HG03175 (cell line): ENCODE measurements around the gene MAGEA12.
"Not testable (repeated sequence)": the region's sequence is repeated elsewhere in the genome, so short reads cannot be mapped to it uniquely, and the experiment has no call there.

ENCODE experiments used
- ATAC-seq: cut with Tn5 transposase; IDR thresholded peaks from one replicate; pipeline ENCODE4 v1.9.1; 2021; ENCODE audit warnings: mild to moderate bottlenecking, moderate library complexity; ENCODE audit not compliant: unreplicated experiment

MAGEA12 gene, protein sequence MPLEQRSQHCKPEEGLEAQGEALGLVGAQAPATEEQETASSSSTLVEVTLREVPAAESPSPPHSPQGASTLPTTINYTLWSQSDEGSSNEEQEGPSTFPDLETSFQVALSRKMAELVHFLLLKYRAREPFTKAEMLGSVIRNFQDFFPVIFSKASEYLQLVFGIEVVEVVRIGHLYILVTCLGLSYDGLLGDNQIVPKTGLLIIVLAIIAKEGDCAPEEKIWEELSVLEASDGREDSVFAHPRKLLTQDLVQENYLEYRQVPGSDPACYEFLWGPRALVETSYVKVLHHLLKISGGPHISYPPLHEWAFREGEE

DNA sequence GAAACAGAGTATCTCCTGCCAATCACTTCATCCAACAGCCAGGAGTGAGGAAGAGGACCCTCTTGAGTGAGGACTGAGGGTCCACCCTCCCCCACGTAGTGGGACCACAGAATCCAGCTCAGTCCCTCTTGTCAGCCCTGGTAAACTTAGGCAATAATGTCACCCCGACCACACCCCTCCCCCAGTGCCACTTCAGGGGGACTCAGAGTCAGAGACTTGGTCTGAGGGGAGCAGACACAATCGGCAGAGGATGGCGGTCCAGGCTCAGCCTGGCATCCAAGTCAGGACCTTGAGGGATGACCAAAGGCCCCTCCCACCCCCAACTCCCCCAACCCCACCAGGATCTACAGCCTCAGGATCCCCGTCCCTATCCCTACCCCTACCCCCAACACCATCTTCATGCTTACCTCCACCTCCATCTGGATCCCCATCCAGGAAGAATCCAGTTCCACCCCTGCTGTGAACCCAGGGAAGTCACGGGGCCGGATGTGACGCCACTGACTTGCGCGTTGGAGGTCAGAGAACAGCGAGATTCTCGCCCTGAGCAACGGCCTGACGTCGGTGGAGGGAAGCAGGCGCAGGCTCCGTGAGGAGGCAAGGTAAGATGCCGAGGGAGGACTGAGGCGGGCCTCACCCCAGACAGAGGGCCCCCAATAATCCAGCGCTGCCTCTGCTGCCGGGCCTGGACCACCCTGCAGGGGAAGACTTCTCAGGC, at the start of gene MAGEA12, which contains the start of gene CSAG1:
MAGEA12 (plus strand) TSS at position 497 of the 715 bp plus-strand sequence. CDS start 2,405 bp downstream, outside the sequence.
CSAG1 (minus strand) TSS at position 461 of the 715 bp plus-strand sequence. CDS start 1,261 bp downstream, outside the sequence.
- no peak for ATAC-seq

- not testable (repeated sequence) for ATAC-seq
Measured at GRCh38 chrX:152697952-152698931, 35.3 kb upstream of the MAGEA12 start, which contains the start of gene MAGEA3. Gene MAGEA3, plus strand, starts transcription at chrX:152698794. Its CDS starts 2,039 bp downstream, at chrX:152700833.

DNA sequence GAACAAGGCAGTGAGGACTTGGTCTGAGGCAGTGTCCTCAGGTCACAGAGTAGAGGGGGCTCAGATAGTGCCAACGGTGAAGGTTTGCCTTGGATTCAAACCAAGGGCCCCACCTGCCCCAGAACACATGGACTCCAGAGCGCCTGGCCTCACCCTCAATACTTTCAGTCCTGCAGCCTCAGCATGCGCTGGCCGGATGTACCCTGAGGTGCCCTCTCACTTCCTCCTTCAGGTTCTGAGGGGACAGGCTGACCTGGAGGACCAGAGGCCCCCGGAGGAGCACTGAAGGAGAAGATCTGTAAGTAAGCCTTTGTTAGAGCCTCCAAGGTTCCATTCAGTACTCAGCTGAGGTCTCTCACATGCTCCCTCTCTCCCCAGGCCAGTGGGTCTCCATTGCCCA, 33.2 kb upstream of the MAGEA12 start:
- not testable (repeated sequence) for ATAC-seq

- not testable (repeated sequence) for ATAC-seq
Measured at GRCh38 chrX:152706500-152706899, 27.1 kb upstream of the MAGEA12 start.

- ATAC-seq = not testable (repeated sequence)
Measured at GRCh38 chrX:152709173-152709572, 24.4 kb upstream of the MAGEA12 start, which contains the start of gene CSAG2. Gene CSAG2, minus strand, starts transcription at chrX:152709273. Its CDS starts 161 bp downstream, at chrX:152709112.

- not testable (repeated sequence) for ATAC-seq
Measured at GRCh38 chrX:152713195-152713594, 20.4 kb upstream of the MAGEA12 start.

DNA sequence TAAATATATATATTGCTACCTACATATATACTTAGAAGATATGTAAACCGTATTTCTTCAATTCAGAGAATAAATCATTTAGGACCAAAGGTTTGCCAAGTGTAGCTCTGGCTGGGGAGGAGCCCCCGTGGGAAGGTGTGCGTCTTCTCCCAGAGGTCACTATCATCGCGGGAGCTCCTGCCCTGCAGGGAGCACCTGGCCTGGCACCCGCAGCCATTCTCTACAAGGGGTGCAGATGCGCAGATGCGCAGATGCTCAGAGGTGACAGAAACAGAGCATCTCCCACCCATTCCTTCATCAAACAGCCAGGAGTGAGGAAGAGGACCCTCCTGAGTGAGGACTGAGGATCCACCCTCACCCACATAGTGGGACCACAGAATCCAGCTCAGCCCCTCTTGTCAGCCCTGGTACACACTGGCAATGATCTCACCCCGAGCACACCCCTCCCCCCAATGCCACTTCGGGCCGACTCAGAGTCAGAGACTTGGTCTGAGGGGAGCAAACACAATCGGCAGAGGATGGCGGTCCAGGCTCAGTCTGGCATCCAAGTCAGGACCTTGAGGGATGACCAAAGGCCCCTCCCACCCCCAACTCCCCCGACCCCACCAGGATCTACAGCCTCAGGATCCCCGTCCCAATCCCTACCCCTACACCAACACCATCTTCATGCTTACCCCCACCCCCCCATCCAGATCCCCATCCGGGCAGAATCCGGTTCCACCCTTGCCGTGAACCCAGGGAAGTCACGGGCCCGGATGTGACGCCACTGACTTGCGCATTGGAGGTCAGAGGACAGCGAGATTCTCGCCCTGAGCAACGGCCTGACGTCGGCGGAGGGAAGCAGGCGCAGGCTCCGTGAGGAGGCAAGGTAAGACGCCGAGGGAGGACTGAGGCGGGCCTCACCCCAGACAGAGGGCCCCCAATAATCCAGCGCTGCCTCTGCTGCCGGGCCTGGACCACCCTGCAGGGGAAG, 19.5 kb upstream of the MAGEA12 start, which contains the start of gene MAGEA2B:
MAGEA2B (plus strand) TSS at position 814 of the 973 bp plus-strand sequence. CDS start 2,479 bp downstream, outside the sequence.
- ATAC-seq = not testable (repeated sequence)

- ATAC-seq = no peak
Measured at GRCh38 chrX:152725409-152725808, 8.1 kb upstream of the MAGEA12 start.

- ATAC-seq = not testable (repeated sequence)
Measured at GRCh38 chrX:152734143-152734858, 744 bp downstream of the MAGEA12 start.

- no peak for ATAC-seq
Measured at GRCh38 chrX:152735101-152735500, 1.5 kb downstream of the MAGEA12 start.

DNA sequence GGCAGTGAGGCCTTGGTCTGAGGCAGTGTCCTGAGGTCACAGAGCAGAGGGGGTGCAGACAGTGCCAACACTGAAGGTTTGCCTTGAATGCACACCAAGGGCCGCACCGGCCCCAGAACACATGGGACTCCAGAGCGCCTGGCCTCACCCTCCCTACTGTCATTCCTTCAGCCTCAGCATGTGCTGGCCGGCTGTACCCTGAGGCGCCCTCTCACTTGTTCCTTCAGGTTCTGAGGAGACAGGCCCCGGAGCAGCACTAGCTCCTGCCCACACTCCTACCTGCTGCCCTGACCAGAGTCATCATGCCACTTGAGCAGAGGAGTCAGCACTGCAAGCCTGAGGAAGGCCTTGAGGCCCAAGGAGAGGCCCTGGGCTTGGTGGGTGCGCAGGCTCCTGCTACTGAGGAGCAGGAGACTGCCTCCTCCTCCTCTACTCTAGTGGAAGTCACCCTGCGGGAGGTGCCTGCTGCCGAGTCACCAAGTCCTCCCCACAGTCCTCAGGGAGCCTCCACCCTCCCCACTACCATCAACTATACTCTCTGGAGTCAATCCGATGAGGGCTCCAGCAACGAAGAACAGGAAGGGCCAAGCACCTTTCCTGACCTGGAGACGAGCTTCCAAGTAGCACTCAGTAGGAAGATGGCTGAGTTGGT, 2.4 kb downstream of the MAGEA12 start:
- no peak for ATAC-seq

DNA sequence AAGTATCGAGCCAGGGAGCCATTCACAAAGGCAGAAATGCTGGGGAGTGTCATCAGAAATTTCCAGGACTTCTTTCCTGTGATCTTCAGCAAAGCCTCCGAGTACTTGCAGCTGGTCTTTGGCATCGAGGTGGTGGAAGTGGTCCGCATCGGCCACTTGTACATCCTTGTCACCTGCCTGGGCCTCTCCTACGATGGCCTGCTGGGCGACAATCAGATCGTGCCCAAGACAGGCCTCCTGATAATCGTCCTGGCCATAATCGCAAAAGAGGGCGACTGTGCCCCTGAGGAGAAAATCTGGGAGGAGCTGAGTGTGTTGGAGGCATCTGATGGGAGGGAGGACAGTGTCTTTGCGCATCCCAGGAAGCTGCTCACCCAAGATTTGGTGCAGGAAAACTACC, 3.0 kb downstream of the MAGEA12 start:
- ATAC-seq = not testable (repeated sequence)

DNA sequence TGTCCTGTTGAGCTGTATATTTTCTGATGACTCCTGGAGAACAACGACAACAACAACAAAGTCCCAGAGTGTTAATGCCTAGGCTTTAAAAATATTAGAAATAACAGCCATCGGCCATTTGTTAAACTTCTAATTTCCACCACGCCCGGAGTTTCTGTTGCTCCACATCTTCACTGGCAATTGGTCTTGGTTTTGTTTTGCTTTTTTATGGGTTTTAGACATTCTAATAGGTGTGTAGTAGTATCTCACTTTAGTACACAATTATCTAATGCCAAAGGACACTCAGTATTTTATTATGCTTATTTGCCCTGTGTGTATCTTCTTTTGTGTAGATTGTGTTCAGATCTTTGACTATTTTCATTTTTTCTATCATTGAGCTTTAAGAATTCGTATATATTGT, 5.0 kb downstream of the MAGEA12 start:
- ATAC-seq = no peak

GRCh38 chrX:152753686-152754650, 20.4 kb downstream of the MAGEA12 start, which contains the start of gene MAGEA2:
Gene MAGEA2, minus strand, starts transcription at chrX:152753842. Its CDS starts 2,479 bp downstream, at chrX:152751363.
- not testable (repeated sequence) for ATAC-seq

DNA sequence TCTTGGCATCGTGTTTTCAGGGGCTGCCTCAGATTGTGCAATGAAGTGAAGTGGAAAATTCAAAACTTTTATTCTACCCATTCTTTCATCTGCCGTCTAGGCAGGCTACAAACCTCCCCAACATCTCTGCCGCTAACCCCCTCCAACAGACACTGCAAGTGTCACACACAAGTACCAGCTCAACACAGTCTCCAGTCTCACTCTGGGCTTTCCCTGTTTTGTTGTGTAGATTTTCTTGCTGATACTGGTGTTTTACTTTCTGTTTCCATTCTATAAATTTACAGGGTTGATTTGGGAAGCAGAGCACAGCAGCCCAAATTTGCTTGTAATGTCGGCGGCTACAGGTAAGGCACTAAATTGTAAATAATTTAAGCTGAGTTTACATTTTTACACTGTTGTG, 21.3 kb downstream of the MAGEA12 start:
- ATAC-seq = not testable (repeated sequence)

GRCh38 chrX:152758918-152759317, 25.4 kb downstream of the MAGEA12 start, which contains the start of gene CSAG3:
Gene CSAG3, plus strand, starts transcription at chrX:152759218.
- not testable (repeated sequence) for ATAC-seq

GRCh38 chrX:152759544-152759943, 26.0 kb downstream of the MAGEA12 start:
- ATAC-seq = not testable (repeated sequence)
